Gastroesophageal sphincter (tissue), 4 donors: ENCODE measurements around the gene BCAS3. TPM values are rescaled to one million over a fixed set of nuclear protein-coding genes. Genes with fewer than 3 reads are reported as not detected.

Experiments used
- ATAC-seq: fragments of 150-250 bp; one replicate; pipeline ENCODE4 v1.9.1; 2016; ENCODE audit warnings: mild to moderate bottlenecking, moderate library complexity
- H3K27ac ChIP-seq, 4 donors: fragments of 200-600 bp; sonication (generic) in 3 of 4; 1 replicate in 3 of 4; 2 replicates in 1 of 4; pipeline ENCODE4 v1.5.1; 2016 to 2019
- H3K27me3 ChIP-seq: fragments of 200-600 bp; sonication (generic); one replicate; pipeline ENCODE4 v1.5.1; 2019
- H3K36me3 ChIP-seq, 2 donors: fragments of 200-600 bp; sonication (generic); one replicate each; pipeline ENCODE4 v1.5.1; 2019; ENCODE audit warnings: control low read depth in 1 of 2
- H3K4me1 ChIP-seq, 3 donors: fragments of 200-600 bp; sonication (generic); 1 replicate in 2 of 3; 2 replicates in 1 of 3; pipeline ENCODE4 v1.5.1; 2016 to 2019; ENCODE audit warnings: control low read depth in 2 of 3
- H3K4me3 ChIP-seq, 2 donors: fragments of 200-600 bp; sonication (generic); one replicate each; pipeline ENCODE4 v1.5.1; 2019; ENCODE audit warnings: mild to moderate bottlenecking in 1 of 2, moderate library complexity in 1 of 2
- H3K9me3 ChIP-seq, 3 donors: fragments of 200-600 bp; sonication (generic); one replicate each; pipeline ENCODE4 v1.5.1; 2017 to 2019; ENCODE audit warnings: control low read depth in 2 of 3
- CTCF ChIP-seq, 4 experiments: fragments of 200-600 bp in 2 of 4; fragments of 450-650 bp in 2 of 4; sonication (generic) in 1 of 4; IDR thresholded peaks; one replicate each; pipeline ENCODE4 v1.5.1; 2017 to 2019; ENCODE audit warnings: antibody characterized with exemption in 4 of 4, mild to moderate bottlenecking in 2 of 4, moderate library complexity in 2 of 4
- EP300 ChIP-seq: sonication (generic); formaldehyde crosslinking; IDR thresholded peaks from one replicate; pipeline ENCODE4 v1.6.1; 2017; ENCODE audit warnings: antibody characterized with exemption, mild to moderate bottlenecking
- POLR2A ChIP-seq, 2 donors: fragments of 450-650 bp; IDR thresholded peaks; one replicate each; pipeline ENCODE4 v1.6.1; 2017; ENCODE audit warnings: antibody characterized with exemption in 2 of 2, mild to moderate bottlenecking in 2 of 2, moderate library complexity in 1 of 2
- POLR2AphosphoS5 ChIP-seq: sonication (generic); formaldehyde crosslinking; IDR thresholded peaks from one replicate; pipeline ENCODE4 v1.6.1; 2017; ENCODE audit warnings: antibody characterized with exemption
- WGBS, 2 donors: methylation state at CpG; one replicate each; pipeline ENCODE4 v1.1.5; 2018; ENCODE audit warnings: low coverage in 1 of 2; 5-methylcytosine and 5-hydroxymethylcytosine counted together
- total RNA-seq, 4 donors: library from RNA; depleted of rRNA; stranded (reverse); fragments of >200 nt; gene quantifications; one replicate each; pipeline ENCODE4 v1.1.0, GENCODE V29; 2016

BCAS3 gene
- total RNA-seq, 4 donors from 2014 or later: 18.8 to 37.0 (median 34.5) TPM

GRCh38 chr17:60947100-60947499, 269.4 kb downstream of the BCAS3 start:
- WGBS, 2 donors: 40 to 67% methylated on average over 1 of the region's 1 CpG
- TF ChIP-seq POLR2AphosphoS5: no peak
- no peak for TF ChIP-seq POLR2A (IDR thresholded peaks at IDR 0.05)
- no peak for TF ChIP-seq EP300
- TF ChIP-seq CTCF (IDR thresholded peaks at IDR 0.05): no peak

GRCh38 chr17:60947543-60947942, 269.9 kb downstream of the BCAS3 start:
- WGBS, 2 donors: 95% methylated on average over 3 of the region's 3 CpGs
- H3K9me3 ChIP-seq: peaks cover 0 to under 1% (median 0%) of the 10 kb centered on the region in 3 donors
- ATAC-seq: no peak
- TF ChIP-seq POLR2A (IDR thresholded peaks at IDR 0.05): no peak
- no peak for TF ChIP-seq EP300
- TF ChIP-seq POLR2AphosphoS5: no peak
- no peak for TF ChIP-seq CTCF (IDR thresholded peaks at IDR 0.05)
- H3K36me3 ChIP-seq: peaks cover 0 to 14% of the 10 kb centered on the region in 2 donors
- H3K27me3 ChIP-seq: no peaks in the 10 kb centered on the region
- no peak overlapping the region for H3K4me3 ChIP-seq
- no peak overlapping the region for H3K27ac ChIP-seq
- no peaks in the 10 kb centered on the region for H3K4me1 ChIP-seq

More at GRCh38 chr17:60947100-60947499, 269.4 kb downstream of the BCAS3 start:
- no peak overlapping the region for H3K4me3 ChIP-seq
- H3K9me3 ChIP-seq: no peaks in the 10 kb centered on the region
- no peaks in the 10 kb centered on the region for H3K4me1 ChIP-seq
- H3K27ac ChIP-seq: no peak overlapping the region
- ATAC-seq: no peak
- H3K27me3 ChIP-seq: no peaks in the 10 kb centered on the region
- H3K36me3 ChIP-seq: peaks cover 0 to 14% of the 10 kb centered on the region in 2 donors

GRCh38 chr17:60952747-60953146, 275.1 kb downstream of the BCAS3 start:
- ATAC-seq: no peak
- Histone ChIP-seq H3K27me3 (no peaks in the 10 kb centered on the region), H3K4me1 (no peaks in the 10 kb centered on the region), H3K4me3 (no peak overlapping the region), H3K9me3 (peaks cover 0 to 12% (median 0%) of the 10 kb centered on the region in 3 donors), H3K27ac (no peak overlapping the region), H3K36me3 (peaks cover 0 to 6% of the 10 kb centered on the region in 2 donors)
- TF ChIP-seq EP300 (no peak), CTCF (IDR thresholded peaks at IDR 0.05) (no peak), POLR2A (IDR thresholded peaks at IDR 0.05) (no peak), POLR2AphosphoS5 (no peak)
- WGBS, 2 donors: 92% methylated on average over 2 to 3 of the region's 3 CpGs

- TF ChIP-seq CTCF (IDR thresholded peaks at IDR 0.05) (no peak), POLR2A (IDR thresholded peaks at IDR 0.05) (no peak), POLR2AphosphoS5 (no peak), EP300 (no peak)
- Histone ChIP-seq H3K4me3 (no peak overlapping the region), H3K27me3 (no peaks in the 10 kb centered on the region), H3K36me3 (peaks cover 0 to 8% of the 10 kb centered on the region in 2 donors), H3K9me3 (peaks cover 0 to 22% (median 0%) of the 10 kb centered on the region in 3 donors), H3K27ac (no peak overlapping the region), H3K4me1 (no peaks in the 10 kb centered on the region)
- ATAC-seq: no peak
- 82 to 94% methylated on average over 2 of the region's 2 CpGs for WGBS, 2 donors
Observed at GRCh38 chr17:60959011-60959410, 281.4 kb downstream of the BCAS3 start.

- TF ChIP-seq POLR2AphosphoS5 (no peak), POLR2A (IDR thresholded peaks at IDR 0.05) (no peak), EP300 (no peak), CTCF (IDR thresholded peaks at IDR 0.05) (no peak)
- no peak overlapping the region for H3K27ac ChIP-seq
- no peak for ATAC-seq
Observed at GRCh38 chr17:60959696-60960095, 282.0 kb downstream of the BCAS3 start.

More at GRCh38 chr17:60959696-60960095, 282.0 kb downstream of the BCAS3 start:
- Histone ChIP-seq H3K9me3 (peaks cover 0 to 24% (median 0%) of the 10 kb centered on the region in 3 donors), H3K36me3 (peaks cover 0 to 8% of the 10 kb centered on the region in 2 donors), H3K27me3 (no peaks in the 10 kb centered on the region), H3K4me1 (no peaks in the 10 kb centered on the region), H3K4me3 (no peak overlapping the region)
